Osteocyte (in vitro differentiated cells): ENCODE data around the gene KCNJ18. TPM values are rescaled to one million over a fixed set of nuclear protein-coding genes. Genes with fewer than 3 reads are reported as not detected.
"Not testable (repeated sequence)": the region's sequence is repeated elsewhere in the genome, so short reads cannot be mapped to it uniquely, and the experiment has no call there.

Source experiments
- DNase-seq: peaks from one replicate; pipeline ENCODE4 v3.0.0; 2021; ENCODE audit warnings: mixed read lengths; ENCODE audit not compliant: unreplicated experiment; ENCODE audit errors: extremely low spot score
- H3K27ac Mint-ChIP-seq: one replicate; pipeline ENCODE4 v1.8.0; 2021; ENCODE audit warnings: mild to moderate bottlenecking, mixed read lengths; ENCODE audit not compliant: unreplicated experiment
- H3K27me3 Mint-ChIP-seq: one replicate; pipeline ENCODE4 v1.8.0; 2021; ENCODE audit warnings: mixed read lengths; ENCODE audit not compliant: unreplicated experiment
- H3K36me3 Mint-ChIP-seq: one replicate; pipeline ENCODE4 v1.8.0; 2021; ENCODE audit warnings: mixed read lengths; ENCODE audit not compliant: unreplicated experiment
- H3K4me1 Mint-ChIP-seq: one replicate; pipeline ENCODE4 v1.8.0; 2021; ENCODE audit warnings: mixed read lengths; ENCODE audit not compliant: unreplicated experiment
- H3K4me3 Mint-ChIP-seq: one replicate; pipeline ENCODE4 v1.8.0; 2021; ENCODE audit warnings: mild to moderate bottlenecking, moderate library complexity, mixed read lengths; ENCODE audit not compliant: unreplicated experiment
- H3K9me3 Mint-ChIP-seq: one replicate; pipeline ENCODE4 v1.8.0; 2021; ENCODE audit warnings: mixed read lengths; ENCODE audit not compliant: unreplicated experiment
- total RNA-seq: library from RNA; stranded (reverse); gene quantifications from 2 replicates; pipeline ENCODE4 v1.2.1, GENCODE V29; 2021

KCNJ18 gene
- total RNA-seq, 1 donor from 2014 or later = not detected

- not testable (repeated sequence) for H3K4me1 Mint-ChIP-seq, H3K27ac Mint-ChIP-seq, H3K9me3 Mint-ChIP-seq, H3K4me3 Mint-ChIP-seq, H3K36me3 Mint-ChIP-seq, DNase-seq, H3K27me3 Mint-ChIP-seq
These were observed 27.3 kb downstream of the KCNJ18 start for GRCh38 chr17:21719511-21720226.

DNA sequence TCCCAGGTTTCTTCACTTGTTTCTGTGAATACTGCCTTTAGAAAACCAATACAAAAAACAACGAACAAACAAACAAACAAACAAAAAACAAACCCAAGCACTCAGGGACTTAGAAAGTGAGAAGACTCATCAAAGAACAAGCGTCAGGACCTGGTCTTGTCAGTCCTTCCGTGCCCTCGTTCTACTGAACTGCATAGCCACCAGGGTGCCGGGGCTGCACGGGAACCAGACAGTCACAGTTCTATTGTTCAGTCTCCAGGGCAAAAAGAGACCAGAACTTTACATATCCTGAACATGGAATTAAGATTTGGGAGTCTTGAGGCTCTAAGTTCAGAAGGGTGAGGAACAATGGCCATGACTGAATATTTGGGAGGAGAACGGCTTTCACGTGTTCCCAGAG, 28.2 kb downstream of the KCNJ18 start:
- H3K4me1 Mint-ChIP-seq, H3K27ac Mint-ChIP-seq, H3K9me3 Mint-ChIP-seq, DNase-seq, H3K4me3 Mint-ChIP-seq, H3K36me3 Mint-ChIP-seq, H3K27me3 Mint-ChIP-seq: not testable (repeated sequence)

GRCh38 chr17:21722268-21722667, 29.9 kb downstream of the KCNJ18 start:
- not testable (repeated sequence) for H3K36me3 Mint-ChIP-seq, H3K4me3 Mint-ChIP-seq, H3K27me3 Mint-ChIP-seq, H3K27ac Mint-ChIP-seq, H3K4me1 Mint-ChIP-seq
- peaks cover 23% of the 10 kb centered on the region for H3K9me3 Mint-ChIP-seq
- DNase-seq = peak; percentile 78

GRCh38 chr17:21724216-21725006, 32.1 kb downstream of the KCNJ18 start:
- not testable (repeated sequence) for H3K4me3 Mint-ChIP-seq, DNase-seq, H3K27ac Mint-ChIP-seq, H3K36me3 Mint-ChIP-seq, H3K4me1 Mint-ChIP-seq, H3K27me3 Mint-ChIP-seq
- H3K9me3 Mint-ChIP-seq = peaks cover 35% of the 10 kb centered on the region

GRCh38 chr17:21731076-21731475, 38.8 kb downstream of the KCNJ18 start:
- not testable (repeated sequence) for H3K4me3 Mint-ChIP-seq, DNase-seq, H3K27me3 Mint-ChIP-seq, H3K27ac Mint-ChIP-seq, H3K4me1 Mint-ChIP-seq, H3K36me3 Mint-ChIP-seq
- H3K9me3 Mint-ChIP-seq = peaks cover 52% of the 10 kb centered on the region

DNA sequence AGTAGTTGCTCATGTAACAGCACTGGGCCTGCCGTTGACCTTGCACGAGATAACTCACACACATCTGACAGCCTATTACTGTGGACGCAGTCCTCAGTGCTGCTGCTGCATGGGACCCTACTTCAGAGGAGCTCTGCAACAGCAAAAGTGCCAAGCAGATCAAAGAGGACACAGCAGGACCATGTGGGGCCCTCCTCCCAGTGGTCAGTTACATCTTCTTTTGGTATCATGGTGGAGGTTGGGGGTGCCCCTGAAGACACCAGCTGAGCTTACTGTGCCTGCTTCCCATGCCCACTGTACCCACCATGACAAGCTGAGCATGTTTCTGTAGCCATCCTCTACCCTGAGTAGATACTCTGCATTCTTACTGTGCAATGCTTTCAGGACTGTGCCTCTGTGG, 41.6 kb downstream of the KCNJ18 start:
- H3K27me3 Mint-ChIP-seq, H3K36me3 Mint-ChIP-seq, H3K27ac Mint-ChIP-seq, H3K4me1 Mint-ChIP-seq, H3K4me3 Mint-ChIP-seq: not testable (repeated sequence)
- DNase-seq = peak; percentile 74
- H3K9me3 Mint-ChIP-seq = peaks cover 39% of the 10 kb centered on the region

- H3K27ac Mint-ChIP-seq, H3K36me3 Mint-ChIP-seq, DNase-seq, H3K27me3 Mint-ChIP-seq, H3K4me1 Mint-ChIP-seq, H3K4me3 Mint-ChIP-seq: not testable (repeated sequence)
- peaks cover 33% of the 10 kb centered on the region for H3K9me3 Mint-ChIP-seq
These were observed 43.5 kb downstream of the KCNJ18 start for GRCh38 chr17:21735814-21736213.

DNA sequence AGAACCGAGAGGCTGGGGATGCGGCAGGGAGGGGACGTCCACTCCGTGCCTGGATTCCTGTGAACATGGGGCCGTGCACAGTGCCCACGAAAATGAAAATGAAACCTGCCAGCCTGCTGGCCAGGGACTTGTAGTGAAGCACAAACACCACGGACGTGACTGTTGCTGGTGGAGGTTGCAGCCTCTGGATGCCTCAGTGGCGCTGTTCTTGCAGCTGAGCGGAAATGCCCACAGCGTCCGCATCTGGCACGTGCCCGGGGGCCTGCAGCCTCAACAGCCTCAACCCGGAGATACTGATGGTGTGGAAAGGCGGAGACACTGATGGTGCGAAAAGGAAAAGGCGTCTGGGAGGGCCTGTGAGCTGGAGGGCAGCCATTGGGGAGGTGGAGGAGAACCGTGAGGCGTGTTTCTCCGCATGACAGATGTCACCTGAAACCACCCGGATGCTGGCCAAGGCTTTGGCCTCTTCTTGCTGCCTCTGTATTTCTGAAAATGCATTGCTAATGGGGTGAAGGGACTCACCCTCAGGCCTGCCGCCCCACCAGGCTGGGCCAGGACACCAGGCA, 44.8 kb downstream of the KCNJ18 start:
- not testable (repeated sequence) for H3K4me1 Mint-ChIP-seq
- H3K9me3 Mint-ChIP-seq = peaks cover 22% of the 10 kb centered on the region

GRCh38 chr17:21738241-21738640, 45.9 kb downstream of the KCNJ18 start:
- DNase-seq, H3K4me3 Mint-ChIP-seq, H3K36me3 Mint-ChIP-seq, H3K4me1 Mint-ChIP-seq, H3K27ac Mint-ChIP-seq, H3K27me3 Mint-ChIP-seq: not testable (repeated sequence)
- H3K9me3 Mint-ChIP-seq = peaks cover 20% of the 10 kb centered on the region

More for the DNA sequence above, 44.8 kb downstream of the KCNJ18 start:
- DNase-seq, H3K4me3 Mint-ChIP-seq, H3K27me3 Mint-ChIP-seq, H3K36me3 Mint-ChIP-seq, H3K27ac Mint-ChIP-seq: not testable (repeated sequence)

GRCh38 chr17:21738877-21739474, 46.7 kb downstream of the KCNJ18 start:
- not testable (repeated sequence) for DNase-seq, H3K36me3 Mint-ChIP-seq, H3K4me3 Mint-ChIP-seq, H3K27ac Mint-ChIP-seq, H3K27me3 Mint-ChIP-seq, H3K4me1 Mint-ChIP-seq
- H3K9me3 Mint-ChIP-seq = peaks cover 13% of the 10 kb centered on the region

DNA sequence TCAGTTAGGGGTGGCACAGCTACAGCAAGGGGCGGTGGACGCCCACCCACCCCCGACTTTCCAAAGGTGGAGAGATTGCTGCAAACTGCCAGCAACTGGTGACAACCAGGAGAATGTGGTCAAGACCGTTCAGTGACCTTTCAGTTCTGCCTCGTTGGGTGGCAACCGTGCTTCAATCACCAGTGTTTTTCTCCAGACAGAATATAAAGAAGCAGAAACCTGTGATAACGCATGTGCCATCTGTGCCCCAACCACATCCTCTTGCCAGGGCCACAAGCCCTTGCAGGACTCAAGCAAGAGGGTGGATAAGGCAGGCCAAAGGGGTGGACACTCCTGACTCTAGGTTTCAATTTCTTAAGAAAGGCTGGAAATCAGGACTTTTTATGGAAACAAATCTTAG, 47.2 kb downstream of the KCNJ18 start:
- not testable (repeated sequence) for H3K4me3 Mint-ChIP-seq, DNase-seq, H3K27me3 Mint-ChIP-seq, H3K36me3 Mint-ChIP-seq, H3K27ac Mint-ChIP-seq, H3K4me1 Mint-ChIP-seq
- peaks cover 13% of the 10 kb centered on the region for H3K9me3 Mint-ChIP-seq

DNA sequence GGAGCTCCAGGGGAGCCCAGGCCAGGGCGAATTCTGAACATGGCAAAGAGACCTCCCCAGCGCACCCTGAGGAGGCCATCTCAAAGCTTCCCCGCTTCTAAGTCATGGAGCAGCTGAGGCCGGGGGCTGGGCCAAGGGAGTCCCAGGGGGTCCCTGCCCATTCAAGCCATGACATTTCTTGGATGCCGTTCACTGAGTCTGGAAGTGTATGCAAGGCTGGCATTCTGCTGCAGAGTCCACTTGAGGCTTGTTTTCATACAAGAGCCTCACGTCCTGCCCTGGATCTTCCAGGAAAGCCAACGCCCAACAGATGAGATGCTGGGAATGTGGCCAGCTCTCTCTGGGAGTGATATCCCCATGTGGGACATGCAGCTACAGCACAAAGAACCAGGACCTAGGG, 48.5 kb downstream of the KCNJ18 start:
- not testable (repeated sequence) for H3K27ac Mint-ChIP-seq, H3K4me3 Mint-ChIP-seq, H3K27me3 Mint-ChIP-seq, H3K36me3 Mint-ChIP-seq, DNase-seq, H3K4me1 Mint-ChIP-seq, H3K9me3 Mint-ChIP-seq
